ENCODE data around the gene TNS2. TPM values are rescaled to one million over a fixed set of nuclear protein-coding genes. Genes with fewer than 3 reads are reported as not detected.

TNS2 gene
- total RNA-seq, 1 donor from 2014 or later, result 0.24 TPM

- H3K27ac ChIP-seq, result peak overlapping the region; percentile 39
- peak overlapping the region; percentile 99 for H3K4me3 Mint-ChIP-seq
These were observed 44.5 kb upstream of the TNS2 start for GRCh38 chr12:53005215-53005985.

DNA sequence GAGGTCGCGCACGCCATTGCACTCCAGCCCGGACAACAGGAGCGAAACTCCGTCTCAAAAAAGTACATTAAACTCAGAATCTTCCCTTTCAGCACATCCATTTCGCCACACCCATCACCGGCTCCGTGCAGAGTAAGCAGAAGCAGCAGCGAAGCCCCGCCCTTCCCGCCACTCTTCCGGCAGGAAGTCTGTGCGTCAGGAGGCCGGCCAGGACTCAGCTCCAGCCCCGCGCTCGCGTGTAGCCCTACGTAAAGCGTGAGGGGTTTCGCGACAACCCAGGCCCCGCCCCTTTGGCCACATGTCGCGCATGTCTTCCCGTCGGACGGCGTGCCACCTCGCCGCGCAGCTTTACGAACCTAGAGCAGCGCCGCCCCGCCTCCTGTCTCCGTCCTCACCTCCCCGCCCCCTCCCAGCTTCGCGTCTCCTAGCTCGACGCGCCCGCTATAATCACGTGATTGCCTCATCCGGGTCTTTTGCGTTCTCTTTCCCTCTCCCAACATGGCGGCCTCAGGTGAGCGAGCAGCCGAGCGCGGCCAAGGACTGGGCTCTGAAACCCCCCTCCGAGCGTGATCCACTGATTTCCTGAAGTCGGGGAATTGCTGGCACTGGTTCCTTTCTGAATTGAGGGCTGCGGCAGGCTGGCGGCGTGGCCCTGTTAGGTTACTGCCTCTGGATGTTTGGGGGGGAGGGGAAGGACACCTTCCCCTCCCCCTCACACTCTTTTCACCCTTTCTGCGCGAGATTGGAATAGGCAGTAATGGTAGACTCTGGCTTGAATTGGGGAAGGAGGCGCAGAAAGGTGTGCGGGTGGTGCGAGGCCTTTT, 43.7 kb upstream of the TNS2 start, which contains the start of gene EIF4B:
Gene EIF4B, plus strand, starts transcription at position 471 of the 824 bp plus-strand sequence. Its CDS starts 28 bp downstream, at position 499.
- H3K27ac Mint-ChIP-seq, result peak within 1 kb of the TSS; percentile 99
- peaks cover 22% of the 10 kb centered on the region for H3K36me3 Mint-ChIP-seq
- peaks cover 2% of the 10 kb centered on the region for H3K36me3 ChIP-seq
- H4K20me1 ChIP-seq (ENCODE audit: low read depth), result peaks cover 44% of the 10 kb centered on the region
- peaks cover 7% of the 10 kb centered on the region for H3K27me3 Mint-ChIP-seq (ENCODE audit: insufficient read depth, low read depth)
- H3K4me1 Mint-ChIP-seq, result peaks cover 26% of the 10 kb centered on the region
- H3K27ac ChIP-seq, result peak within 1 kb of the TSS; percentile 94
- no peaks in the 10 kb centered on the region for H3K9me3 ChIP-seq (ENCODE audit: low read depth)
- peak within 1 kb of the TSS; percentile 85 for H3K4me3 ChIP-seq
- peak; percentile 100 for DNase-seq (ENCODE audit: low spot score)
- peak within 1 kb of the TSS; percentile 99 for H3K4me3 Mint-ChIP-seq
- peaks cover 38% of the 10 kb centered on the region for H3F3A ChIP-seq (ENCODE audit: low read depth)
- peak within 1 kb of the TSS; percentile 88 for H3K4me2 ChIP-seq
- H3K79me2 ChIP-seq (ENCODE audit: low read depth), result peaks cover 59% of the 10 kb centered on the region
- TF ChIP-seq EZH2phosphoT487 (IDR thresholded peaks at IDR 0.05) (no peak), EZH2 (IDR thresholded peaks at IDR 0.05) (no peak)
- TF ChIP-seq, protein P1, sequence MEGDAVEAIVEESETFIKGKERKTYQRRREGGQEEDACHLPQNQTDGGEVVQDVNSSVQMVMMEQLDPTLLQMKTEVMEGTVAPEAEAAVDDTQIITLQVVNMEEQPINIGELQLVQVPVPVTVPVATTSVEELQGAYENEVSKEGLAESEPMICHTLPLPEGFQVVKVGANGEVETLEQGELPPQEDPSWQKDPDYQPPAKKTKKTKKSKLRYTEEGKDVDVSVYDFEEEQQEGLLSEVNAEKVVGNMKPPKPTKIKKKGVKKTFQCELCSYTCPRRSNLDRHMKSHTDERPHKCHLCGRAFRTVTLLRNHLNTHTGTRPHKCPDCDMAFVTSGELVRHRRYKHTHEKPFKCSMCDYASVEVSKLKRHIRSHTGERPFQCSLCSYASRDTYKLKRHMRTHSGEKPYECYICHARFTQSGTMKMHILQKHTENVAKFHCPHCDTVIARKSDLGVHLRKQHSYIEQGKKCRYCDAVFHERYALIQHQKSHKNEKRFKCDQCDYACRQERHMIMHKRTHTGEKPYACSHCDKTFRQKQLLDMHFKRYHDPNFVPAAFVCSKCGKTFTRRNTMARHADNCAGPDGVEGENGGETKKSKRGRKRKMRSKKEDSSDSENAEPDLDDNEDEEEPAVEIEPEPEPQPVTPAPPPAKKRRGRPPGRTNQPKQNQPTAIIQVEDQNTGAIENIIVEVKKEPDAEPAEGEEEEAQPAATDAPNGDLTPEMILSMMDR (IDR thresholded peaks at IDR 0.05), result no peak
- H3K27me3 ChIP-seq, result no peaks in the 10 kb centered on the region
- peak within 1 kb of the TSS; percentile 92 for H3K9ac ChIP-seq
- peaks cover 2% of the 10 kb centered on the region for H3K9me3 Mint-ChIP-seq
- H2AFZ ChIP-seq (replicated peaks), result peak within 1 kb of the TSS; percentile 91
- peaks cover 26% of the 10 kb centered on the region for H3K4me1 ChIP-seq

More at GRCh38 chr12:53005215-53005985, 44.5 kb upstream of the TNS2 start:
- TF ChIP-seq, protein P1 (IDR thresholded peaks at IDR 0.05), result no peak
- no peak for TF ChIP-seq EZH2 (IDR thresholded peaks at IDR 0.05)
- no peak for TF ChIP-seq EZH2phosphoT487 (IDR thresholded peaks at IDR 0.05)
- H3K4me3 ChIP-seq, result peak overlapping the region; percentile 85
- H3K9ac ChIP-seq, result peak overlapping the region; percentile 33
- no peaks in the 10 kb centered on the region for H3K36me3 ChIP-seq
- peaks cover 51% of the 10 kb centered on the region for H3K79me2 ChIP-seq (ENCODE audit: low read depth)
- H2AFZ ChIP-seq (replicated peaks), result no peak overlapping the region
- no peaks in the 10 kb centered on the region for H3K9me3 ChIP-seq (ENCODE audit: low read depth)
- H3K9me3 Mint-ChIP-seq, result peaks cover 2% of the 10 kb centered on the region
- H3F3A ChIP-seq (ENCODE audit: low read depth), result peaks cover 38% of the 10 kb centered on the region
- peaks cover 36% of the 10 kb centered on the region for H4K20me1 ChIP-seq (ENCODE audit: low read depth)
- H3K36me3 Mint-ChIP-seq, result peaks cover 18% of the 10 kb centered on the region
- H3K27me3 Mint-ChIP-seq (ENCODE audit: insufficient read depth, low read depth), result peaks cover 11% of the 10 kb centered on the region
- DNase-seq (ENCODE audit: low spot score), result peak; percentile 65
- H3K27ac Mint-ChIP-seq, result peak overlapping the region; percentile 99
- no peaks in the 10 kb centered on the region for H3K27me3 ChIP-seq
- H3K4me1 ChIP-seq, result peaks cover 26% of the 10 kb centered on the region
- H3K4me1 Mint-ChIP-seq, result peaks cover 26% of the 10 kb centered on the region
- peak overlapping the region; percentile 84 for H3K4me2 ChIP-seq

- Mint-ChIP-seq H3K9me3 (peaks cover 2% of the 10 kb centered on the region), H3K4me1 (peaks cover 26% of the 10 kb centered on the region), H3K36me3 (peaks cover 28% of the 10 kb centered on the region), H3K27ac (peak overlapping the region; percentile 99), H3K27me3 (ENCODE audit: insufficient read depth, low read depth) (peaks cover 3% of the 10 kb centered on the region), H3K4me3 (peak overlapping the region; percentile 99)
- H2AFZ ChIP-seq (replicated peaks), result peak overlapping the region; percentile 91
- H3K4me2 ChIP-seq, result peak overlapping the region; percentile 88
- H3K27ac ChIP-seq, result peak overlapping the region; percentile 94
- H3K27me3 ChIP-seq, result no peaks in the 10 kb centered on the region
- peaks cover 66% of the 10 kb centered on the region for H3K79me2 ChIP-seq (ENCODE audit: low read depth)
- peaks cover 38% of the 10 kb centered on the region for H3F3A ChIP-seq (ENCODE audit: low read depth)
- H3K4me3 ChIP-seq, result peak overlapping the region; percentile 85
- peak overlapping the region; percentile 92 for H3K9ac ChIP-seq
- peak; percentile 88 for DNase-seq (ENCODE audit: low spot score)
- H3K4me1 ChIP-seq, result peaks cover 26% of the 10 kb centered on the region
- TF ChIP-seq EZH2 (IDR thresholded peaks at IDR 0.05) (no peak), EZH2phosphoT487 (IDR thresholded peaks at IDR 0.05) (no peak)
- TF ChIP-seq, protein P1 (IDR thresholded peaks at IDR 0.05), result no peak
- peaks cover 50% of the 10 kb centered on the region for H4K20me1 ChIP-seq (ENCODE audit: low read depth)
- peaks cover 2% of the 10 kb centered on the region for H3K36me3 ChIP-seq
- H3K9me3 ChIP-seq (ENCODE audit: low read depth), result no peaks in the 10 kb centered on the region
These were observed 43.0 kb upstream of the TNS2 start for GRCh38 chr12:53006810-53007309.

All from neural progenitor cell (in vitro differentiated cells).